HG02571 (cell line): Measurements from ENCODE around the gene OR2AG2.

Experiments used
- ATAC-seq: cut with Tn5 transposase; IDR thresholded peaks from one replicate; pipeline ENCODE4 v1.9.1; 2021; ENCODE audit warnings: mild to moderate bottlenecking, moderate library complexity; ENCODE audit not compliant: unreplicated experiment

The OR2AG2 gene

GRCh38 chr11:6742260-6742659 is 29.5 kb downstream of the OR2AG2 start:
- ATAC-seq = no peak

DNA sequence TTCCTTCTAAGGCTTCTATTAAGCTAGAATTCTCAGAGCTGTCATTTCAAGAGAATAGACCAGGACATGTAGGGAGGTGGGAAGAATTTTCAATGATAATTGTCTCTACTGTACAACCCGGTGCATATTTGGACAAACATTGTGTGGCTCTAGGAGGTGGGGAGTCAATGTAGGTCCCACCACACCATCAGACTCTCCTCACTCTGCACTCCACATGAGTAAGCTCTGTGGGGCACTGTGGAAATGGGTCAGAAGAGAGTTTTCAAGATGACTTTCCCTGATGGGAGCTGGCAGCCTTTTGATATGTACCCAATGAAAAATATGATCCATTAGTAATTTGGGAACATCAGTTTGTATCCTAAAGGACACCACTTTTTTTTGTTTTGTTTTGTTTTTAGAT is 33.2 kb downstream of the OR2AG2 start:
- no peak for ATAC-seq

DNA sequence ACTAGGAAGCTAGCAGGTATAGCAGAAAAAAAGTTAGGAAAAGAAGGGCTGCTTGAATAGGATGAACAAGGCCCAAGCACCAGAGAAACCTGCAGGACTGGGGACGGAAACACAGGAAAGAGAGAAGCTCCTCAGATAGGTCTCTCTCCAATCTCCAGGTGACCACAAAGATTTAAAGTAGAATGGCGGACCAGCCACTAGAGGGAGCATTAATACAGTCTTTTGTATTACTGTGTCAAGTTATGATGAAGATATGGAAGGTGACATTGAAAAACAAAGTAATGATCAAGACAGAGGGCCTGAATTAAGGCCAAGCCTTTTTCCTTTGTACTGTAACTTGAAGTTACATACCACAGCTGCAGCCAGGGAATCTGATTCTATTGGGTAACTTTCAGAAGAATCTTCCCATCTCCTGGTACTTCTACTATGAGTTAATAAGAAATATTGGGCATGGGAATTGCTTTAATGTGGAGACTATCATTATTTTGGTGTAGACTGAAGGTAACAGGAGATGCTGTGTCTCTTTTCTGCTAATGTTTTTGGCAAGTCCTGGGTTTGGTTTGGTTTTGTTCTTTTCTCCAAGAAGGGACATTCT is 33.8 kb downstream of the OR2AG2 start:
- ATAC-seq = peak; percentile 86

DNA sequence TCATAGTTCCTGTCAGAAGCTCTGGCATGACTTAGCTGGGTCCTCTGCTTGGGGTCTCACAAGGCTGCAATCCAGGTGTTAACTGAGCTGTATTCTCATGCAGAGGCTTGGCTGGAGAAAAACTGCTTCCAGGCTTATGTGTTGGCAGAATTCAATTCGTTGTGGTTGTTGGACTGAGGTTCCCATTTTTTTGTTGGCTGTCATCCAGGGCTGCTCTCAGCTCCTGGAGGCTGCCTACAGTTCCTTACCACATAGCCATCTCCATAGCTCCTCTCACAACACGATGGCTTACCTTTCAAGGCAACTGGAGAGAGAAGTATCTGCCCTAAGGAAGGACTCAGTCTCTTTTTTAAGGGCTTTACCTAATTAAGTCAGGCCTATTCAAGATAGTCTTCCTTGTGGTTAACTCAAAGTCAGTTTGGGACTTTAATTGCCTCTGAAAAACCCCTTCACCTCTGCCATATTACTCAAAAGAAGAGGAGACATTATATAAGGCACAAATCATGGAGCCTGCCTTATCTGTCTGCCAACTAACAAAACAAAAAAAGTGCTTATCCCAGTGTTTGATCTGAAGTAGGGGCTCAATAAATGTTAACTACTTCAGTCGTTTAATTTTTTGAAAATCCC is 35.2 kb downstream of the OR2AG2 start:
- ATAC-seq = no peak

DNA sequence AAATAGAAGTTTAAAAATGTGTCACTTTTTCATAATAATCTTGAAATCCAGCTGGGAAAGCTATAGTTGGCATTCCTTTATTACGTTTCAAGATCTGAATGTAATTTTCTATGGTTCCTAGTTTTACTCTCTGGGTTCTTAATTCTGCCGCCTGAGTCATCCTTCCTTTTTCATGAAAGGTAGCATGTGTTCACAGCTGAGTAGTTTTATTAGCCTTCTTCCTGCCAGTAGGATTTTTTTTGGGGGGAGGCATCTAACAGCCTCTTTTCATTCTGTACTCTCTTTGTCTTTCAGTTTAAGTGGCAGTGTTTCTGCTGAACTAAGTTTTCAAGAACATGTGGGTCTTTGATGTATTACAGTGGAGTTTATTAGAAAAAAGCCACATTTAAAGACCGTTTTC is 36.5 kb downstream of the OR2AG2 start:
- ATAC-seq = no peak

GRCh38 chr11:6734616-6735015 is 37.2 kb downstream of the OR2AG2 start:
- ATAC-seq = no peak

DNA sequence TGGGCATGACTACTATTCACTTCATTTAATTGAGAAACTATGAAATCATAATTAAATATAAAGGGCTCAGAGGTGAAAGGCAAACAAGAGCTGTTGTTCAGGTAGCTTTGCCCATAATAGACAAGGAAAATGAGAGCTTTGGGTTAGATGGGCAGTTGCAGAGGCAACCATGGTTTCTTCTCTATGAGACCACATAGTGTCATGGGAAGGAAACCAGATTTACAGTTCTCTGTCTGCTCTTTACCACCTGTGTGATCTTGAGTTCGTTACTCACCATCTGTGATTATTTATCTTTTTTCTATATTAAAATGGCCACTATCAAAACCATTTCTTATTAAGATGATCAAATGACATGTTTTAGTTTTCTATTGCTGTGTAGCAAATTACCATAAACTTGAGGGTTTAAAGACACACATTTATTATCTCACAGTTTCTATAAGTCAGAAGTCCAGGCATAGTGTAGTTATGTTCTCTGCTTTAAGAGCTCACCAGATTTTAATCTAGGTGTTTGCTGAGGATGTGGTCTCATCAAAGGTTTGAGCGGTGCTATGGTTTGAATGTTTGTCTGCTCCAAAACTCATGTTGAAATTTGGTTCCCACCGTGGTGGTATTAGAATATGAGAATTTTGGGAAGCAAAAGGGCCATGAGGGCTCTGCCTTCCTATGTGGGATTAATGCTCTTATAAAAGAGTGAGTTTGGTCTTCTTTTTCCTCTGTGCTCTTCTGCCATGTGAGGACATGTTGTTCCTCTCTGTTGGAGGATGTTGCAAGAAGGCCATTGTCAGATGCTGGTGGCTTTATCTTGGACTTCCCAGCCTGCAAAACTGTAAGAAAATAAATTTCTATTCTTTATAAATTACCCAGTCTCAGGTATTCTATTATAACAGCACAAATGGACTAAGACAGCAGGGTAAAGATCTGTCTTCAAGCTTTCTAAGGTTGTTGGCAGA is 38.2 kb downstream of the OR2AG2 start:
- no peak for ATAC-seq

GRCh38 chr11:6727971-6728760 is 43.6 kb downstream of the OR2AG2 start:
- no peak for ATAC-seq

DNA sequence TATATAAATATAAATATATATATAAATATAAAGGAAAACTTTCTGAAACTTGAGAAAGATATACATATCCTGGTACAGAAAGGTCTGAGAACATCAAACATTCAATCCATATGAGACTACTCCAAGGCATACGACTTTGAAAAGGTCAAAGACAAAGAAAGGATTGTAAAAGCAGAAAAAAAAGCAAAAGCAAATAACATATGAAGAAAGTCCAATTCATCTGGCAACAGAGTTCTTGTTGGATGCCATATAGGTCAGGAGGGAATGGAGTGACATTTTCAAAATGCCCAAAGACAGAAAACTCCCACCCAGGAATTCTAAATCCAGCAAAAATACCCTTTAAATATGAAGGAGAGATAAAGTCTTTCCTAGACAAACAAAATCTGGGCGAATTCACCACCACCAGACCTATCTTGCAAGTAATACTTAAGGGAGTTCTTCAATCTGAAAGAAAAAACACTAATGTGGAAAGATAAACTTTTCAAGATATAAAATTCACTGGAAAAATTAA is 46.3 kb downstream of the OR2AG2 start:
- no peak for ATAC-seq

- no peak for ATAC-seq
Observed at GRCh38 chr11:6724013-6724412, 47.8 kb downstream of the OR2AG2 start.

- no peak for ATAC-seq
Observed at GRCh38 chr11:6721343-6721742, 50.4 kb downstream of the OR2AG2 start.

- ATAC-seq = no peak
Observed at GRCh38 chr11:6719576-6719975, 52.2 kb downstream of the OR2AG2 start.

DNA sequence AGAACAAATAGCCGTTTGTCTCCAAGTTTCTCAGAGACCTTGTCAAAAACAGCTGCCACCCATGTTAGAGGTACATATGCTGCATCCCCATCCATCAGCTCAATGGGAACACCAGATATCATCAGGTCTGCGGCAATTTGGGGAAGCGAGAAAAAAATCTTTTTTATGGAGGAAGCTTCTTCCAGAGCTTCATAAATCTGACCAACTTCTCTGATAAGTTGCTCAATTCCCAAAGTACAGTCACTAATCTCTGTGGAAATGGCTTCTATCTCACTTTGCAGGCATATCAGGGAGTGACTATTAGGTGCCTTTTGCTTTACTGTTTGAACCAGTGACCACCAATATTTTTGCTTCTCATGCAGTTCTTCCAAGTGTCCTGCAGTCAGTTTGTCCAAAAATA is 54.4 kb downstream of the OR2AG2 start:
- ATAC-seq = no peak
